GM21786 (cell line): ENCODE data around the gene TARS3.
"Not testable (repeated sequence)": the region's sequence is repeated elsewhere in the genome, so short reads cannot be mapped to it uniquely, and the experiment has no call there.

Experiments used
- ATAC-seq: cut with Tn5 transposase; IDR thresholded peaks from one replicate; pipeline ENCODE4 v1.9.1; 2021; ENCODE audit not compliant: unreplicated experiment

Gene TARS3

DNA sequence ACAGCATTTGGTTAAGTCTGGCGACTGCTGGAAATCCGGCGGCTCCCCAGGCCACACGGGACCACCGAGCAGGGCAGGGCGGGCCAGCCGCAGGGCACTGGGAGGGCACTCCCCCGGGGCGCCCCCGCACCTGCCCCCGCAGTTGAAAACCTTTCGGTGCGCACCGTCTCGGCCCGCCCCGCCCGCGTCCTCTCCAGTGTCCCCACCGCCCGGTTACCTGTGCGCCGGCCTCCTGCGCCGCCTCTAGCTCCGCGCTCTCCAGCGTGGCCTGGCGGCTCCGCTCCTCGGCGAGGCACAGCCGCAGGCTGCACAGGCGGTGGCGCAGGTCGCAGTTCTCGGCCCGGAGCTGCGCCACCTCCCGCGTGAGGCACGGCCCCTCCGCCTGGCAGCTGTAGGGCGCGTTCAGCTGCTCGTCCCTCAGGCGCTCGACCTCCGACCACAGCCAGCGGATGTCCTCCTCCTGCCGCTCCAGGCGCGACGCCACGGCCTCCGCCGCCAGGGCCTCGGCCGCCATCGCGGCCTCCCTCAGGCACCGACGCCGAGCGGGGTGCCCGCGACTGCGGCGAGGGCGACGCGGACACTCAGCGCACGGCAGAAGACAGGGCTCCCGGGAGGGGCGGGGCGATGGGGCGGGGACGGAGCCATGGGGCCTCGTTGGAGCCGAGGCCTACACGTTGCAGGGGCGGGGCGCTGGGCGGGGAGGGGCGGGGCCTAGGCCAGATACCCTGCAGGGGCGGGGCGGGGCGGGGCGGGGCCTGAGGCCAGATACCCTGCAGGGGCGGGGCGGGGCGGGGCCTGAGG, at the start of gene TARS3:
Gene TARS3, minus strand, starts transcription at position 600 of the 801 bp plus-strand sequence. Its CDS starts 86 bp downstream, at position 514.
- ATAC-seq = peak; percentile 82

- no peak for ATAC-seq
Measured at GRCh38 chr15:101773496-101774100, 49.3 kb upstream of the TARS3 start.

DNA sequence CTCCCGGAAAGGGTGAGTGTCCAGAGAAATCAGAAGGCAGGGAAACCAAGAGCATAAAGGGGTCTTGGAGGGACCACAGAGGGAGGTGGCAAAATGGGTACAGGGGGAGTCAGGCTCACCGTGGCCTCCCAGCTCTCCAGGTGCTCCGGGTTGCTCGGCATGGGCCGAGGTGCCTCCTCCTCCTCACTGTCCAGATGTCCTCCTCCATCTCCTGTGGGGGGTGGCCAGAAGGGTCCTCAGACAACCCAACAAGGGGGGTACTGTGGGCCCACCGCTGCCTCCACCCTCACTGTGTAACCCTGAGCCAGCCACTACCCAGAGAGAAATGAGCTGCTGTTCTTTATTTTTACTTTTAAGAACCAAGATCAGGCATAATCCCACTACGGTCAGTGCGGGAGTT, 48.6 kb upstream of the TARS3 start:
- ATAC-seq = no peak

DNA sequence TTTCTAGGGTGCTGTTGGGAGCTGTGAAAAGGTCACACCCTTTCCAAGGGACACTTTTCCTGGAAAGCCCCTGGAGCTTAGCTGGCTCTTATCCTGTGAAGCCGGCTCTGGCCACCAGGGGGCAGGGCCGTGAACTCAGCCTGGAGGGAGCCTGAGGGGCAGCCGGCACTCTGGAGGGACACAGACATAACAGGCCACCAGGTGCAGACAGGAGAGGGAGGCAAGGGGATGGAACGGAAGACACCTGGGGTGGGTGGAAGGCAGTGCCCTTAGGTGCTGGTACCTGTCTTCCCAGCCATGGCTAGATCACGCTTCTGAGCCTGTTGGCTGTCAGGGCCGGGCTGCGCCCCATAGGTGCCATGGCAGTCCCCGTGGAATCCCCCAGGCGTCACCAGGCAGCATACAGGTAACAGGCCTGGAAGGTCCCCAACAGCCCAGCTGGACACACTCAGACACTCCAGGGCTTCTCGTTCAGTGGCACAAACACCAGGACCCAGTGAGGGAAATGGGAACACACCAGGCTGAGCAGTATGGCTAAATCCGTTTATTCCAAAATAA, 42.9 kb upstream of the TARS3 start:
- ATAC-seq = not testable (repeated sequence)

GRCh38 chr15:101765772-101766456, 41.6 kb upstream of the TARS3 start:
- ATAC-seq = no peak

- ATAC-seq = not testable (repeated sequence)
Measured at GRCh38 chr15:101765340-101765671, 41.0 kb upstream of the TARS3 start.

- not testable (repeated sequence) for ATAC-seq
Measured at GRCh38 chr15:101764669-101765339, 40.5 kb upstream of the TARS3 start.

GRCh38 chr15:101746716-101747082, 22.4 kb upstream of the TARS3 start:
- ATAC-seq = peak; percentile 20

DNA sequence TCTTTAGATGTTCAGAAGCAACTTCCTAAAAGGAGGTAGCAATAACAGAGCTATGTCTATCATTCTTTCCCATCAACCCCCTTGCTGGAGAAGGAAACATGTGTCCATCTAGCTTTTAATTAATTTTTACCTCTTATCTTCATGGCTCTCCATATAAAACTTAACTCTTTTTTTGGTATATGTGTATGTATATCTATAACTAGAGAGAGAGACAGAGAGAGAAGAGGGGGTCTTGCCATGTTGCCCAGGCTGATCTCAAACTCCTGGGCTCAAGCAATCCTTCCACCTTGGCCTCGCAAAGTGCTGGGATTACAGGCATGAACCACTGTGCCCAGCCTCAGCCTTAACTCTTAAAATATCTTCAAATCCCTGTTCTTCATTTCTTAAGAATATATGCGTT, 10.6 kb upstream of the TARS3 start:
- ATAC-seq = not testable (repeated sequence)

DNA sequence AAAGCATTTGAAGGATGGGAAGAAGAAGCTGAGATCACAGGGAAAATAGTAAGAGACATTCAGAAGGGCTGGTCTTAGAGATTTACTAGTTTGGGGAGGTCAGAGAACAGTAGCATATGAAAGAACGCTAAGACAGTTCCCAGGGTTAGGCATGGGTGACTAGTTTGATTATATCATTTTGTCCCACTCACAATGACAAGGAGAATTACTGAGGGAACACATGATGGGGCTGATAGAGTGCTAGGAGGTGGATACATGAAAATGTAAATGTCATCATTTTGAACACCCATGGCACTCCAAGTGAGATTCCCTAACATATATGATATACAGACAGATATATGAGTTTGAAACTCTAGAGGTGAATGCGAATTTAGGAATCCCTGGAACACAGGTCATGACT, 9.3 kb upstream of the TARS3 start:
- ATAC-seq = no peak

DNA sequence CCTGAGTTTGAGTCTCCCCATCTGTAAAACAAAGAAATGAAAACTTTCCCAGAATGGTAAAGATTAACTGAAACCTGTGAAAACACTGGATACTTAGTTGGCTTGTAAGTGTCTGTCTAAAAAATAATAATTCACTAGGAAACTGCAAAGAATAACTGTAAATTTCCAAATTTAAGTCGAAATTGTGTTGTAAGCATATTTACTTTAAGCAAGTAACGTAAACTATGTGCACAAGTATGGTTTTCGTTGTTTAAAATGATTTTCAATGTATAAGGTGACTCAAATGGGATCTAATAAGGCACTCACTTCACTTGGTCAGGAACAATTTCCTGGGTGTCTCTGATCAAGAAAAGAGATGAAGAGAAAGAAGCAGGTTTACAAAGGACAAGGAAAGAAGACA, 8.5 kb upstream of the TARS3 start:
- no peak for ATAC-seq

GRCh38 chr15:101731746-101732145, 7.5 kb upstream of the TARS3 start:
- ATAC-seq = no peak

- no peak for ATAC-seq
Measured at GRCh38 chr15:101727186-101727585, 2.9 kb upstream of the TARS3 start.

- ATAC-seq = no peak
Measured at GRCh38 chr15:101725073-101725472, 800 bp upstream of the TARS3 start.

- no peak for ATAC-seq
Measured at GRCh38 chr15:101724675-101725005, 367 bp upstream of the TARS3 start.

DNA sequence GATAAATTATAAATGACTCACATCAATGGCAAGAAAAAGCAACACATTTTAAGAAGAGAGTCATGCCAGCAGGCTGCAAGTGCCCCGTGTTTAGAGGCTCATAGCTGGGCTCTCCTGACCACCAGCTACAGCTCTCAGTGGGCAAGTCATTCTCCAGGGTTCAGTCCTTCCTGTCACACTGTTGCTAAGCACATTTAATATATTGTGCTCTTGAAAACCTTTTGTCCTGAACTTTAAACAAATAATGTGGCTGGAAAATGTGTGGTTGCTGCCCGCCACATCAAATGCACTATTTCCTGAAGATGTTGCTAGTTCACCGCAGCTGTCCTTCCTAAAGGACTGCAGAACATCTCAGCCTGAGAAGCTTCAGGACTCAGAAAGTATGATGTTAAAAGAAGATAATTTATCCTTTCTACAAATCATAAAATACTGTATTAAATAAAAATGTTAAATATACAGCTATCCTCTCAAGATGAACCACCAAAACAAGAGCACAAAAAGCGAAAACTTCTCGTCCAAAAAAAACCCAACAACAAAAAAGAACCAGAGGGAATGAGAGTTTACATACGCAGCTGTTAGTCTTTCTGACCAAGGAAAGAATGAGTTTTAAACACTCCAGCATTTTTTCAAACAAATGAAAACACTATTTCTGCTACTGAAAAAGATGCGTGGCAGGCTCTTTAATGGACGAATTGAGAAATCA, 951 bp downstream of the TARS3 start:
- ATAC-seq = peak; percentile 42

GRCh38 chr15:101718896-101719295, 5.4 kb downstream of the TARS3 start:
- no peak for ATAC-seq

DNA sequence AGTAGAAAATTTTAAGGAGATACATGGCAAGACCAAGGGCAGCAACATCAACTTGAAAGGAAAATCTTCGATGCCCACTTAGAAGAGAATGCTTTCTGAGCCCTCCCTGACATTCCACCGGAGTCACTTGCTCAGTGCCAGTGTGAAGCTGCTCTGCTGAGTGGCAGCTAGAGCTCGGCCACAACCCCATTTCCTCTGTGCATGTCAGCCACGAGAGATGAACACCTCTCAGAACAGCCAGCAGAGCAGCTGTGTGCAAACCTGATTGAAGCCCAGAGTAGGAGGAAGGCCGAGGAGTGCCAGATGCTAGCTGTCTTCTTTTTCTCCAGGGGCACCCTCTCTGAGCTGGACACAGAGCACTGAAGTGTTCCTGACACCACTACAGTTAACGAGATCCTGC, 12.2 kb downstream of the TARS3 start:
- ATAC-seq = no peak

GRCh38 chr15:101710806-101711205, 13.5 kb downstream of the TARS3 start:
- ATAC-seq = no peak

- ATAC-seq = no peak
Measured at GRCh38 chr15:101709466-101709865, 14.8 kb downstream of the TARS3 start.

GRCh38 chr15:101707983-101708382, 16.3 kb downstream of the TARS3 start:
- no peak for ATAC-seq
